Hepatocyte (in vitro differentiated cells): Measurements from ENCODE around the gene ZSCAN20. TPM values are rescaled to one million over a fixed set of nuclear protein-coding genes. Genes with fewer than 3 reads are reported as not detected.
"Not testable (repeated sequence)": the region's sequence is repeated elsewhere in the genome, so short reads cannot be mapped to it uniquely, and the experiment has no call there.

ENCODE experiments used
- DNase-seq: peaks from one replicate; pipeline ENCODE4 v3.0.0-alpha.2; 2016; ENCODE audit warnings: low spot score
- H2AFZ ChIP-seq: fragments of 200-600 bp; sonication (generic); 2 replicates; pipeline ENCODE4 v1.6.0; 2016; ENCODE audit warnings: antibody characterized with exemption, mild to moderate bottlenecking
- H3K27ac ChIP-seq: fragments of 200-600 bp; sonication (generic); 2 replicates; pipeline ENCODE4 v1.5.1; 2016; ENCODE audit warnings: mild to moderate bottlenecking
- H3K27me3 ChIP-seq: fragments of 200-600 bp; sonication (generic); 2 replicates; pipeline ENCODE4 v1.6.1; 2016
- H3K36me3 ChIP-seq: fragments of 200-600 bp; sonication (generic); replicated peaks from 2 replicates; pipeline ENCODE4 v1.5.1; 2016; ENCODE audit warnings: low read depth; ENCODE audit not compliant: insufficient read depth
- H3K4me1 ChIP-seq: fragments of 200-600 bp; sonication (generic); 2 replicates; pipeline ENCODE4 v1.5.1; 2016; ENCODE audit warnings: mild to moderate bottlenecking, moderate library complexity; ENCODE audit not compliant: insufficient read depth
- H3K4me2 ChIP-seq: fragments of 200-600 bp; sonication (generic); 2 replicates; pipeline ENCODE4 v1.6.0; 2016
- H3K4me3 ChIP-seq: fragments of 200-600 bp; sonication (generic); 2 replicates; pipeline ENCODE4 v1.5.1; 2016; ENCODE audit warnings: mild to moderate bottlenecking
- H3K79me2 ChIP-seq: fragments of 200-600 bp; sonication (generic); 2 replicates; pipeline ENCODE4 v1.6.0; 2017; ENCODE audit warnings: mild to moderate bottlenecking
- H3K9me2 ChIP-seq: fragments of 200-600 bp; sonication (generic); replicated peaks from 2 replicates; pipeline ENCODE4 v1.6.0; 2017; ENCODE audit warnings: mild to moderate bottlenecking; ENCODE audit not compliant: insufficient read depth
- H3K9me3 ChIP-seq: fragments of 200-600 bp; sonication (generic); 2 replicates; pipeline ENCODE4 v1.5.1; 2016; ENCODE audit warnings: low read depth, mild to moderate bottlenecking
- H4K20me1 ChIP-seq: fragments of 200-600 bp; sonication (generic); 2 replicates; pipeline ENCODE4 v1.6.0; 2016; ENCODE audit warnings: mild to moderate bottlenecking; ENCODE audit not compliant: insufficient read depth, poor library complexity, severe bottlenecking
- EZH2 ChIP-seq: fragments of 200-600 bp; sonication (generic); IDR thresholded peaks from 2 replicates; pipeline ENCODE4 v1.6.1; 2016; ENCODE audit warnings: antibody characterized with exemption, mild to moderate bottlenecking, borderline replicate concordance
- EZH2phosphoT487 ChIP-seq: fragments of 200-600 bp; sonication (generic); IDR thresholded peaks from one replicate; pipeline ENCODE4 v1.6.1; 2018; ENCODE audit warnings: antibody characterized with exemption, mild to moderate bottlenecking, low read depth, moderate library complexity; ENCODE audit not compliant: unreplicated experiment, severe bottlenecking
- WGBS: methylation state at CpG from one replicate; pipeline ENCODE4 v1.1.6; 2016; ENCODE audit warnings: low lambda C conversion rate; ENCODE audit errors: missing lambda C conversion rate; 5-methylcytosine and 5-hydroxymethylcytosine counted together
- polyA plus RNA-seq: library from polyadenylated mRNA; unstranded; fragments of >200 nt; fragmentation: Nextera tagmentation; extraction: Ambion mirVana; gene quantifications from 2 replicates; pipeline ENCODE4 v1.2.1, GENCODE V29; 2016
- total RNA-seq: library from RNA; depleted of rRNA; stranded (reverse); fragments of >200 nt; gene quantifications from 2 replicates; pipeline ENCODE4 v1.2.3, GENCODE V29; 2014
- TF ChIP-seq, protein P1 (sequence below): fragments of 200-600 bp; sonication (generic); IDR thresholded peaks from 2 replicates; pipeline ENCODE4 v1.5.1; 2016; ENCODE audit warnings: antibody characterized with exemption, mild to moderate bottlenecking; ENCODE audit not compliant: poor library complexity

The ZSCAN20 gene
- total and polyA plus RNA-seq, 2 experiments from 2014 or later: 0.98 to 6.8 TPM

DNA sequence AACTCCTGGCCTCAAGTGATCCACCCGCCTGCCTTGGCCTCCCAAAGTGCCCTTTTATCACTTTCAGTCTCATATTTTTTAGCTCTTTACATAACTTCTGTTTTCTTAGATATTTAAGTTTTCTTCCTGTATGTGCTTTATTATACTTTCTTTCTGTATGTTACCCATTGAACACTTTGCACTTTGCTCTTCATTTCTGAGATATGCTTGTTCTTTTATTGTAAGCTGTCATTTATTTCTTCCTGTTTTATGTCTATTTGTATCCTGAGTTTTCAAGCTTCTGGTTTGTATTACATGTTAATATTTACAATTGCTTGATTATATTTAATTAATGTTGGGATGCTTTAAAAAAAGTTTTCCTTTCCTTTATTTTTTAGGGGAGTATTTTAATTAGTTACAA lies 35.7 kb downstream of the ZSCAN20 start:
- no peaks in the 10 kb centered on the region for H4K20me1 ChIP-seq
- no peaks in the 10 kb centered on the region for H3K9me3 ChIP-seq
- H3K36me3 ChIP-seq: no peaks in the 10 kb centered on the region
- no peak overlapping the region for H3K27ac ChIP-seq
- no peak overlapping the region for H3K4me2 ChIP-seq
- 80% methylated on average over 1 of the region's 1 CpG for WGBS
- no peaks in the 10 kb centered on the region for H3K79me2 ChIP-seq
- no peaks in the 10 kb centered on the region for H3K9me2 ChIP-seq
- TF ChIP-seq EZH2phosphoT487: no peak
- TF ChIP-seq, protein P1, sequence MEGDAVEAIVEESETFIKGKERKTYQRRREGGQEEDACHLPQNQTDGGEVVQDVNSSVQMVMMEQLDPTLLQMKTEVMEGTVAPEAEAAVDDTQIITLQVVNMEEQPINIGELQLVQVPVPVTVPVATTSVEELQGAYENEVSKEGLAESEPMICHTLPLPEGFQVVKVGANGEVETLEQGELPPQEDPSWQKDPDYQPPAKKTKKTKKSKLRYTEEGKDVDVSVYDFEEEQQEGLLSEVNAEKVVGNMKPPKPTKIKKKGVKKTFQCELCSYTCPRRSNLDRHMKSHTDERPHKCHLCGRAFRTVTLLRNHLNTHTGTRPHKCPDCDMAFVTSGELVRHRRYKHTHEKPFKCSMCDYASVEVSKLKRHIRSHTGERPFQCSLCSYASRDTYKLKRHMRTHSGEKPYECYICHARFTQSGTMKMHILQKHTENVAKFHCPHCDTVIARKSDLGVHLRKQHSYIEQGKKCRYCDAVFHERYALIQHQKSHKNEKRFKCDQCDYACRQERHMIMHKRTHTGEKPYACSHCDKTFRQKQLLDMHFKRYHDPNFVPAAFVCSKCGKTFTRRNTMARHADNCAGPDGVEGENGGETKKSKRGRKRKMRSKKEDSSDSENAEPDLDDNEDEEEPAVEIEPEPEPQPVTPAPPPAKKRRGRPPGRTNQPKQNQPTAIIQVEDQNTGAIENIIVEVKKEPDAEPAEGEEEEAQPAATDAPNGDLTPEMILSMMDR: no peak
- TF ChIP-seq EZH2: no peak
- H3K4me1 ChIP-seq: no peaks in the 10 kb centered on the region
- DNase-seq: no peak
- H2AFZ ChIP-seq: no peak overlapping the region
- H3K4me3 ChIP-seq: no peak overlapping the region
- H3K27me3 ChIP-seq: no peaks in the 10 kb centered on the region

- not testable (repeated sequence) for H3K9me2 ChIP-seq, H3K79me2 ChIP-seq, H3K27ac ChIP-seq, H2AFZ ChIP-seq, H3K4me1 ChIP-seq, H3K9me3 ChIP-seq, H3K4me3 ChIP-seq, H4K20me1 ChIP-seq, H3K36me3 ChIP-seq, DNase-seq, H3K27me3 ChIP-seq, H3K4me2 ChIP-seq
- 96% methylated on average over 19 of the region's 24 CpGs for WGBS
These were observed 36.8 kb downstream of the ZSCAN20 start for GRCh38 chr1:33509276-33509675.

DNA sequence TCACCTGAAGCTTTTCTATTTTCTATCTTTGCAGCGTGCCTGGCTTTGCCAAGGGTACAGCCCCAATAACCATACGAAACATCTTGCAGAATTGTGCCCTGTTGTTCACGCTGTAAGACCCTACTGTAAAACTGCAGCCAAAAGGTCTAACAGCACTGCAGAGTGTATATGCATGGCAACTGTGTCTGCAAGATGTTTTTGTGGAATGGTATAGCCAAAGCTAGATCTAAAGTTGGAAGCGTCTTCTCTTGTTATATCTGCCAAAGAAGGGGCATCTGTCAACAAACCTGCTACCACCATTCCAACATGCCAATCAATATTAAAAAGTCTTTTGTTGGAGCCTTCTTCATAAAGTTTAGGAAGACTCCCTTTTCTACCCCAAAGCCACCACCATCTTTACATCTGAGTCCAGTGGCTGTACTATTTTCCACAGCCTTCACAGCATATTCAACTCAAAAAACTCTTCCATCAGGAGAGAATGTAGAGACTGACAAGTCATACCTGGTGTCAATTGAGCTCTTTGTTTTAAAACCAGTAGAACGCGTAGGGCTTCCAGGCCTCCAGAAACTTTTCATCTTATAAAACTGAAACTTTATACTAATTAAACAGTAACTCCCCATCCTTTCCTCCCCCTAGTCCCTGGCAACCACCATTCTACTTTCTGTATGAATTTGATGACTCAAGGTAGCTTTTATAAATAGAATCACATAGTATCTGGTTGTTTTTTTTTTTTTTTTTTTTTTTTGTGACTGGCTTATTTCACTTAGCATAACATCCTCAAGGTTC lies 40.0 kb downstream of the ZSCAN20 start:
- Histone ChIP-seq H3K9me2 (no peaks in the 10 kb centered on the region), H3K27ac (no peak overlapping the region), H3K36me3 (no peaks in the 10 kb centered on the region), H3K9me3 (no peaks in the 10 kb centered on the region), H2AFZ (no peak overlapping the region), H3K4me2 (no peak overlapping the region), H4K20me1 (no peaks in the 10 kb centered on the region), H3K4me3 (no peak overlapping the region), H3K27me3 (no peaks in the 10 kb centered on the region), H3K79me2 (no peaks in the 10 kb centered on the region), H3K4me1 (no peaks in the 10 kb centered on the region)
- TF ChIP-seq, protein P1: no peak
- TF ChIP-seq EZH2phosphoT487: no peak
- TF ChIP-seq EZH2: no peak
- DNase-seq: no peak
- 88% methylated on average over 6 of the region's 6 CpGs for WGBS

DNA sequence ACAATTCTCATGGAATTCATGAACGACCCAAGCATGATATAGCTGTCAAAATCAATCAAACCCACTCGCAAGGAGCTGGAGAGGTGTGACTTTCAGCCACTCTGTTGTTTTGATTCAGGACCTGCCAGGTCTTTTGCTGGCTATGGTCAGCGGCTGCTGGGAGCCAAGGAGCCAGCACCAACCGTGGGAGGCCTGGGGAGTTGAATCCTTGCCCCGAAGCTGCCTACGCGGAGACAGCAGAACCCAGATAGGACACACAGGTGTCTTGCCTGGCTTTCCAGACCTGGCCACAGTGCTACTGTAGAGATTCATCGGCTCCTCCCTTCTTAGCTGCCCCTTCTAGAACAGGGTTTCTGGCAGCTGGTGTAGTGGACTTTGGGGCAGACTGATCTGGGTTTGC lies 42.7 kb downstream of the ZSCAN20 start:
- Histone ChIP-seq H2AFZ (no peak overlapping the region), H3K4me3 (no peak overlapping the region), H3K4me1 (no peaks in the 10 kb centered on the region), H3K79me2 (no peaks in the 10 kb centered on the region), H3K27ac (no peak overlapping the region), H4K20me1 (no peaks in the 10 kb centered on the region), H3K36me3 (no peaks in the 10 kb centered on the region), H3K4me2 (no peak overlapping the region), H3K9me2 (no peaks in the 10 kb centered on the region), H3K27me3 (no peaks in the 10 kb centered on the region), H3K9me3 (no peaks in the 10 kb centered on the region)
- 89% methylated on average over 8 of the region's 8 CpGs for WGBS
- no peak for TF ChIP-seq EZH2
- TF ChIP-seq EZH2phosphoT487: no peak
- TF ChIP-seq, protein P1: no peak
- DNase-seq: no peak
